K562 (cell line): Measurements from ENCODE around the gene LRRC51. TPM values are rescaled to one million over a fixed set of nuclear protein-coding genes. Genes with fewer than 3 reads are reported as not detected.

ENCODE experiments used
- ATAC-seq: fragments of 200-7000 bp; cut with Tn5 transposase; 3 replicates; pipeline ENCODE4 v1.9.1; 2020; ENCODE audit warnings: moderate library complexity
- BruUV-seq: library from RNA; stranded (reverse); fragments of 400-500 nt; replicated peaks from 2 replicates; lab custom pipeline; 2021; lab: Mats Ljungman, UMichigan
- CTCF ChIA-PET: fragments of 300-600 bp; formaldehyde crosslinking; extraction: SDS; loops from one replicate; lab custom pipeline; 2021; ENCODE audit warnings: low intra/inter-chr PET ratio; lab: Yijun Ruan, JAX
- POLR2A ChIA-PET: fragments of 300-600, 350-650 bp; sonication (Branson Sonifier 250); formaldehyde crosslinking; extraction: SDS; loops from one replicate; lab custom pipeline; 2021; ENCODE audit warnings: antibody characterized with exemption, inconsistent platforms; lab: Yijun Ruan, JAX
- DNase-seq, 4 experiments: peaks; one replicate each; pipeline versions ENCODE4 v3.0.0 to v3.0.0-alpha.2; 2011 to 2018; ENCODE audit warnings: low spot score in 3 of 4, mixed read lengths in 3 of 4; ENCODE audit errors: extremely low read depth in 1 of 4
- FAIRE-seq: peaks from 2 replicates; lab custom pipeline; 2011; peaks lifted over from hg19 to GRCh38; lab: Jason Lieb, UNC
- H2AFZ ChIP-seq: 2 replicates; pipeline ENCODE4 v1.6.0; 2011; ENCODE audit warnings: low read depth, low read length, control low read depth, inconsistent platforms
- H3K27ac ChIP-seq: fragments of 200-600 bp; 3 replicates; pipeline ENCODE4 v1.8.0; 2011; ENCODE audit warnings: low read depth, mild to moderate bottlenecking, control low read depth, inconsistent platforms, low read length, moderate library complexity, mixed read lengths; ENCODE audit errors: extremely low read depth
- H3K27me3 ChIP-seq, 2 experiments: fragments of 300-600 bp in 1 of 2; 2 replicates in 1 of 2; 3 replicates in 1 of 2; pipeline versions ENCODE4 v1.6.0 to v1.8.0; 2011; ENCODE audit warnings: inconsistent platforms in 2 of 2, low read length in 2 of 2, mild to moderate bottlenecking in 1 of 2, mixed read lengths in 1 of 2, moderate library complexity in 1 of 2; ENCODE audit not compliant: control insufficient read depth in 2 of 2, insufficient read depth in 2 of 2
- H3K36me3 ChIP-seq: fragments of 300-600 bp; 3 replicates; pipeline ENCODE4 v1.8.0; 2011; ENCODE audit warnings: mild to moderate bottlenecking, low read length, inconsistent platforms; ENCODE audit not compliant: control insufficient read depth, insufficient read depth
- H3K4me1 ChIP-seq, 2 experiments: fragments of 200-600 bp in 1 of 2; replicated peaks in 1 of 2; 2 replicates in 1 of 2; 3 replicates in 1 of 2; pipeline versions ENCODE4 v1.5.1 to v1.8.0; 2011; ENCODE audit warnings: inconsistent platforms in 2 of 2, low read length in 2 of 2, mild to moderate bottlenecking in 1 of 2, mixed read lengths in 1 of 2, moderate library complexity in 1 of 2; ENCODE audit not compliant: control insufficient read depth in 2 of 2, insufficient read depth in 2 of 2
- H3K4me2 ChIP-seq: 2 replicates; pipeline ENCODE4 v1.6.1; 2011; ENCODE audit warnings: low read length, control low read depth, inconsistent platforms, mixed read lengths; ENCODE audit not compliant: insufficient read depth
- H3K4me3 ChIP-seq: fragments of 200-600 bp; sonication (generic), shearing (Covaris generic); 2 replicates; pipeline ENCODE4 v1.5.1; 2016; ENCODE audit warnings: control low read depth, inconsistent platforms
- H3K79me2 ChIP-seq: fragments of 200-600 bp; 3 replicates; pipeline ENCODE4 v1.8.0; 2011; ENCODE audit warnings: low read length, inconsistent platforms; ENCODE audit not compliant: control insufficient read depth, insufficient read depth
- H3K9ac ChIP-seq, 2 experiments: 2 replicates each; pipeline versions ENCODE4 v1.6.0 to v1.6.1; 2011; ENCODE audit warnings: low read depth in 2 of 2, low read length in 2 of 2, control low read depth in 1 of 2, inconsistent platforms in 1 of 2, mild to moderate bottlenecking in 1 of 2, mixed read lengths in 1 of 2; ENCODE audit not compliant: insufficient read depth in 1 of 2
- H3K9me1 ChIP-seq: one replicate; pipeline ENCODE4 v1.6.0; 2011; ENCODE audit warnings: inconsistent platforms, mild to moderate bottlenecking, low read length, moderate library complexity; ENCODE audit not compliant: control insufficient read depth, insufficient read depth
- H3K9me3 ChIP-seq: replicated peaks from 2 replicates; pipeline ENCODE4 v1.5.1; 2011; ENCODE audit warnings: low read depth, low read length, inconsistent platforms; ENCODE audit not compliant: control insufficient read depth, insufficient read depth
- H4K20me1 ChIP-seq: replicated peaks from 2 replicates; pipeline ENCODE4 v1.6.1; 2011; ENCODE audit warnings: low read length, inconsistent platforms, mixed read lengths; ENCODE audit not compliant: control insufficient read depth, insufficient read depth
- E2F3 ChIP-seq: fragments of 250-450 bp; sonication (Bioruptor Pico); IDR thresholded peaks from 2 replicates; pipeline ENCODE4 v1.4.0; 2020; ENCODE audit warnings: mild to moderate bottlenecking
- NR2C1 ChIP-seq, 2 experiments: fragments of 450-650 bp; IDR thresholded peaks; 2 replicates each; pipeline ENCODE4 v1.6.1; 2017; ENCODE audit warnings: mild to moderate bottlenecking in 2 of 2, antibody characterized with exemption in 1 of 2, inconsistent platforms in 1 of 2, missing compliant biosample characterization in 1 of 2, missing genetic modification characterization in 1 of 2
- WGBS: fragments of 100-300 bp; shearing (Covaris generic); methylation state at CpG from one replicate; pipeline ENCODE4 v1.1.6; 2016; ENCODE audit warnings: low coverage, mixed read lengths; ENCODE audit not compliant: insufficient coverage; ENCODE audit errors: missing lambda C conversion rate; 5-methylcytosine and 5-hydroxymethylcytosine counted together
- in situ Hi-C: fragments of 300-500 bp; cut with MboI; formaldehyde crosslinking; loops from 4 replicates; pipeline ENCODE4 v1.15.0; 2018; ENCODE audit warnings: inconsistent platforms, mixed read lengths
- intact Hi-C: fragments of 100-400 bp; cut with micrococcal nuclease; formaldehyde crosslinking; loops from 2 replicates; pipeline ENCODE4 v1.14.2; 2022
- polyA plus RNA-seq, 8 experiments: library from polyadenylated mRNA; depleted of rRNA in 4 of 8; stranded (reverse) in 5 of 8; unstranded in 3 of 8; fragments of >200 nt; fragmentation: Nextera tagmentation in 2 of 8; fragmentation: Illumina TruSeq in 1 of 8; extraction: Ambion mirVana in 2 of 8; extraction: Trizol in 1 of 8; gene quantifications; 2 replicates each; pipeline versions ENCODE4 v1.2.1 to v1.2.3, GENCODE V29; 2011 to 2014; ENCODE audit warnings: inconsistent platforms in 1 of 8, missing spikeins in 1 of 8
- total RNA-seq, 7 experiments: library from RNA; depleted of rRNA in 6 of 7; stranded (reverse); fragments of >200 nt in 6 of 7; fragmentation: Illumina TruSeq in 2 of 7; extraction: Trizol in 2 of 7; gene quantifications; 2 replicates each; pipeline versions ENCODE4 v1.2.1 to v1.2.3, GENCODE V29; 2011 to 2021; ENCODE audit warnings: low replicate concordance in 1 of 7
- TF ChIP-seq, protein P1 (sequence below): sonication (generic); formaldehyde crosslinking; IDR thresholded peaks from 2 replicates; pipeline ENCODE4 v1.8.1; 2023; ENCODE audit warnings: mild to moderate bottlenecking, missing genetic modification reagents
- TF ChIP-seq, protein P2 (sequence below): fragments of 250-450 bp; sonication (Bioruptor Pico); IDR thresholded peaks from 2 replicates; pipeline ENCODE4 v1.8.0; 2022; ENCODE audit warnings: moderate library complexity, mild to moderate bottlenecking, inconsistent platforms

The LRRC51 gene
- total and polyA plus RNA-seq, 9 of the 15 experiments (the other 6 are each of a cell fraction or from before 2014, with no cell fraction given) = 4.7 to 10.6 (median 5.6) TPM

GRCh38 chr11:72135891-72136683, 55.4 kb downstream of the LRRC51 start:
- ChIA-PET POLR2A (interaction anchor here (1.1 to 2.0 kb wide), 3 partner anchors 10 to 12 kb away, joined by 3 to 7 read pairs (median 3); no protein-coding TSS in a partner anchor), CTCF (no interaction called here)
- no peak for TF ChIP-seq NR2C1 (IDR thresholded peaks at IDR 0.05)
- no peak for TF ChIP-seq NR2C1 (tag; IDR thresholded peaks at IDR 0.05)
- TF ChIP-seq E2F3 (CRISPR knock-in tag) = no peak
- TF ChIP-seq, protein P1, sequence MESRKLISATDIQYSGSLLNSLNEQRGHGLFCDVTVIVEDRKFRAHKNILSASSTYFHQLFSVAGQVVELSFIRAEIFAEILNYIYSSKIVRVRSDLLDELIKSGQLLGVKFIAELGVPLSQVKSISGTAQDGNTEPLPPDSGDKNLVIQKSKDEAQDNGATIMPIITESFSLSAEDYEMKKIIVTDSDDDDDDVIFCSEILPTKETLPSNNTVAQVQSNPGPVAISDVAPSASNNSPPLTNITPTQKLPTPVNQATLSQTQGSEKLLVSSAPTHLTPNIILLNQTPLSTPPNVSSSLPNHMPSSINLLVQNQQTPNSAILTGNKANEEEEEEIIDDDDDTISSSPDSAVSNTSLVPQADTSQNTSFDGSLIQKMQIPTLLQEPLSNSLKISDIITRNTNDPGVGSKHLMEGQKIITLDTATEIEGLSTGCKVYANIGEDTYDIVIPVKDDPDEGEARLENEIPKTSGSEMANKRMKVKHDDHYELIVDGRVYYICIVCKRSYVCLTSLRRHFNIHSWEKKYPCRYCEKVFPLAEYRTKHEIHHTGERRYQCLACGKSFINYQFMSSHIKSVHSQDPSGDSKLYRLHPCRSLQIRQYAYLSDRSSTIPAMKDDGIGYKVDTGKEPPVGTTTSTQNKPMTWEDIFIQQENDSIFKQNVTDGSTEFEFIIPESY (CRISPR knock-in tag) = no peak
- TF ChIP-seq, protein P2, sequence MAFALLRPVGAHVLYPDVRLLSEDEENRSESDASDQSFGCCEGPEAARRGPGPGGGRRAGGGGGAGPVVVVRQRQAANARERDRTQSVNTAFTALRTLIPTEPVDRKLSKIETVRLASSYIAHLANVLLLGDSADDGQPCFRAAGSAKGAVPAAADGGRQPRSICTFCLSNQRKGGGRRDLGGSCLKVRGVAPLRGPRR (CRISPR knock-in tag) = no peak
- Histone ChIP-seq H3K79me2 (no peaks in the 10 kb centered on the region), H3K27ac (no peak overlapping the region), H3K9me1 (no peaks in the 10 kb centered on the region), H3K4me3 (no peak overlapping the region), H3K4me2 (no peak overlapping the region), H3K4me1 (peaks cover 0 to 6% of the 10 kb centered on the region in 2 experiments; a peak in 3 of 5 replicates), H2AFZ (no peak overlapping the region), H3K9ac (no peak overlapping the region), H3K9me3 (no peaks in the 10 kb centered on the region), H3K27me3 (no peaks in the 10 kb centered on the region), H4K20me1 (no peaks in the 10 kb centered on the region), H3K36me3 (no peaks in the 10 kb centered on the region)
- intact Hi-C loops (no loop called here), in situ Hi-C loops (no loop called here)
- no peak for DNase-seq
- BruUV-seq = no TSS peak
- no peak for FAIRE-seq
- WGBS = 70% methylated on average over 11 of the region's 14 CpGs
- no peak for ATAC-seq
